Measurements from ENCODE around the gene GMCL1.

DNA sequence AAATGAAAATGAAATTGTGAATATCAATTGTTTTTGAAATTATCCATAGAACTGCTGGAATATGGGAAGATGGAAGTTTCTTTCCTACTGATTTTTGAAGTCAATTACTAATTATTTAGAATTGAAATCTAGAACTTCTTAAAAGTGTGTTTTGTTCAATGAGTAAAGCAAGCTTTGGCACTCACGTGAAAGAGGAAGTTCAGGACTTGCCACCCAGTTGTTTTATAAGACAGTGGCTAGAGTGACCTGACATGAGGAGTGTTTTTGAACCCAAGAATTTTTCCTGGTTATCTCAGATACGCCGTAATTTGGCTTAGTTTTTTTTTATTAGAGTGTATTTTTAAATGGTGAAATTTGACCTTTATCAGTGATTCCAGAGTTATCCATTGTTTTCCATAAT lies 88.9 kb downstream of the GMCL1 start:
- TF ChIP-seq, protein P1, sequence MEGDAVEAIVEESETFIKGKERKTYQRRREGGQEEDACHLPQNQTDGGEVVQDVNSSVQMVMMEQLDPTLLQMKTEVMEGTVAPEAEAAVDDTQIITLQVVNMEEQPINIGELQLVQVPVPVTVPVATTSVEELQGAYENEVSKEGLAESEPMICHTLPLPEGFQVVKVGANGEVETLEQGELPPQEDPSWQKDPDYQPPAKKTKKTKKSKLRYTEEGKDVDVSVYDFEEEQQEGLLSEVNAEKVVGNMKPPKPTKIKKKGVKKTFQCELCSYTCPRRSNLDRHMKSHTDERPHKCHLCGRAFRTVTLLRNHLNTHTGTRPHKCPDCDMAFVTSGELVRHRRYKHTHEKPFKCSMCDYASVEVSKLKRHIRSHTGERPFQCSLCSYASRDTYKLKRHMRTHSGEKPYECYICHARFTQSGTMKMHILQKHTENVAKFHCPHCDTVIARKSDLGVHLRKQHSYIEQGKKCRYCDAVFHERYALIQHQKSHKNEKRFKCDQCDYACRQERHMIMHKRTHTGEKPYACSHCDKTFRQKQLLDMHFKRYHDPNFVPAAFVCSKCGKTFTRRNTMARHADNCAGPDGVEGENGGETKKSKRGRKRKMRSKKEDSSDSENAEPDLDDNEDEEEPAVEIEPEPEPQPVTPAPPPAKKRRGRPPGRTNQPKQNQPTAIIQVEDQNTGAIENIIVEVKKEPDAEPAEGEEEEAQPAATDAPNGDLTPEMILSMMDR (conservative IDR thresholded peaks at IDR 0.05; ENCODE audit: low read length), result no peak
- TF ChIP-seq EZH2phosphoT487 (IDR thresholded peaks at IDR 0.05; ENCODE audit: borderline replicate concordance), result no peak
